AG08396 (cell line): ENCODE measurements around the gene ZFPM1.
A peak's percentile ranks its signal among the peaks of the same experiment; 100 is the strongest.
"Not testable (repeated sequence)": the region's sequence is repeated elsewhere in the genome, so short reads cannot be mapped to it uniquely, and the experiment has no call there.

Experiments used
- DNase-seq: peaks from one replicate; pipeline ENCODE4 v3.0.0; 2012; ENCODE audit warnings: low spot score, mixed read lengths

The ZFPM1 gene

DNA sequence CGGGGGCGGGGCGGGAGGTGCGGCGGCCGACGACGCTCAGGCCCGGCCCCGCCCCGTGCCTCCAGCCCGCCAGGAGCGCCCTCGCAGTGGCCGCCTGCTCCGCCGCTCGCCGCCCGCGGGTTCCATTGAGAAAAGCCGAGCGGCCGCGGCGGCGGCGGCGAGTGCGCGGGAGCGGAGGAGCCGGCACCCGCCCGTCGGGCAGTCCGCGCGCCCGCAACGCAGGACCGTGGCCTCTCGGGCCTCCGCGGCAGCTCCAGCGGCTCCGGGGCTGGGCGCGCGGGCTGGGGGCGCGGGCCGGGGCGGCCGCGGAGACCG, at the start of gene ZFPM1:
ZFPM1 (plus strand) TSS at position 64 of the 315 bp plus-strand sequence. CDS start 359 bp downstream, outside the sequence.
- no peak for DNase-seq

DNA sequence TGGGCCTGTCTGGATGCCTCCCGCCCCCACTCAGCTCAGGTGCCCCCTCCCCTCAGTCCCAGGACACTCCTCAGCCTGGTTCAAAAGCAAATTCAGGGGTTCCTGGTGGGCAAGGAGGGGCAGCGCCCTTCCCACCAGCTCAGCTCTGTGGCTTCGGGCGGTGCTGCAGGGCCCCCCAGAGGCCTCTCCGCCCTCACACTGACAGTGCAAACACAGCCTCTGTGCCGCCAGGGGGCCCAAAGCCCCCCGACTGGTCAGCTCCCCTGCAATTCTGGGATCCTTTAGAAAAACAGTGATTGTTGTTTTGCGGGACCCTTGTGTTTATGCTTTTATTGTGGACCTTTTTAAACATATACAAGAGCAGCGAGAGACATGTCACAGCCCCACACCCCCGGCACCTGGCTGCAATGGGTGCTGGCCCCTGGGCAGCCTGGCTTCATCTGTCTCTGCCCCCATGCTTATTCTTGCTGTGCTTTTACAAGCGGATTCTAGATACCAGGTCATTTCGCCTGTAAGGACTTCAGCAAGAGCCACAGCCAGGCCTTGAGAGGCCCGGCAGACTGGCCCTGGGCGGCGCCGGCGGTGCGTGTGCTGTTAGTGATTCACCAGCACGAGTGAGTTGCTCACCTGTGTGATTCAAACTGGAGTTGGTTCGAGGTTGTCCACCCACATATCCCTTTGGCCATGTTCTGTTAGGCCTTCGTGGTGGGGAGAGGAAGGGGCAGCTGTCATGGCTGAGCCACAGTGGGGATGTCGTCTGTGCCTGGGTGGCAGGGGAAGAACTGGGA, 49.1 kb upstream of the ZFPM1 start:
- no peak for DNase-seq

DNA sequence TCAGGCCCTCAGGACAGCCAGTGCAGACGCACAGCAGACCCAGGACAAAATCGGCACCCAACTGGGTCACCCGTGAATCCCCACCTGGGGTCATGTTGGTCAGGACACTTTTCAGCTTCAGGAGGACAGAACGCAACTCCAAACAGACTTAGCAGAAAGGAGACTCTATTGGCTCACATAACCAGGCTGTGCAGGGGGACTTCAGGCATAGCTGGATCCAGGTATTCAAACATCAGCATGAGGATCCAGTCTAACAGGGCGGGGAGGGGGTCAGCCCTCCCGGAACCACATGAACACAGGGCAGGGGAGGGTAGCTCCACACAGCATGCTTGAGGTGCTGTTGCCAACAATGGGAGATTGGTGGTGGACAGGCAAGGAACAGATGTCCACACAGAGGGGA, 48.3 kb upstream of the ZFPM1 start:
- DNase-seq = no peak

DNA sequence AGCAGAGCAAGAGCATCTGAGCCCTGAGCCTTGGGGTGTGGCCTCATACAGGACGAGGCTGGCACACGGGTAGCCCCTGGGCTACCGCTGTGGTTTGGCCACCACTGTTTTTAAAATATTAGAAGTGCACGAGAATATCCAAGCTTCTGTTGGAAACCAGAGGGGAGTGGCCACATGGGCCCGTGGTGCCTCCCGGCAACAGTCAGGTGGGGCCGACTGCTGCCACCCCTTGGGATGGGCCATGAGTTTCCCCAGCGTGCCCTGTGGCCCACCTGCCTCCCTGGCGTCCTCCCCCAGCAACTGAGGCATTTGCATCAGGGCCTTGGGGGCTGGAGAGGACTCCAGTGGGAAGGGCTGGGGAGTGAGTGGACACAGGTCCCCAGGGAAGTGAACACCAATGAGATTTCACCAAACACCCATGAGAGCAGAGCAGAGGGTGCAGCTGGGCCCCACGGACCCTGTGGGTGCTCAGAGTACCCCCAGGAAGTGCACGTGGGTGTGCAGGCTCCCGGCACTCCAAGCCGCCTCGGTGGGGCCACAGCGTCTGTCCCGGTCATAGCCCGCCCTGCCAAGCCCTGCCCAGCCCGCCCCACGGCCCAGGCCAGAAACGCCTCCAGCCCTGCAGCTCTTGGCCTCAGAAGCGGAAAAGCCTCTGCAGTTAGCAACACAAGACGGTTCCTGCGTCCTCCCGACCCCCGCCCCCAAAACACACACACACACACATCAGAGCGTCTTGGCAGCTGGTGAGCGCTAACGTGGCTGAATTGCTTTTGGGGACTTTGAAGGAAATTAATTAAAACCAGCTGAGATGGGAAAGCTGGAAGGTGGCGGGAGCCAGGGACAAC, 47.6 kb upstream of the ZFPM1 start:
- peak; percentile 77 for DNase-seq

DNA sequence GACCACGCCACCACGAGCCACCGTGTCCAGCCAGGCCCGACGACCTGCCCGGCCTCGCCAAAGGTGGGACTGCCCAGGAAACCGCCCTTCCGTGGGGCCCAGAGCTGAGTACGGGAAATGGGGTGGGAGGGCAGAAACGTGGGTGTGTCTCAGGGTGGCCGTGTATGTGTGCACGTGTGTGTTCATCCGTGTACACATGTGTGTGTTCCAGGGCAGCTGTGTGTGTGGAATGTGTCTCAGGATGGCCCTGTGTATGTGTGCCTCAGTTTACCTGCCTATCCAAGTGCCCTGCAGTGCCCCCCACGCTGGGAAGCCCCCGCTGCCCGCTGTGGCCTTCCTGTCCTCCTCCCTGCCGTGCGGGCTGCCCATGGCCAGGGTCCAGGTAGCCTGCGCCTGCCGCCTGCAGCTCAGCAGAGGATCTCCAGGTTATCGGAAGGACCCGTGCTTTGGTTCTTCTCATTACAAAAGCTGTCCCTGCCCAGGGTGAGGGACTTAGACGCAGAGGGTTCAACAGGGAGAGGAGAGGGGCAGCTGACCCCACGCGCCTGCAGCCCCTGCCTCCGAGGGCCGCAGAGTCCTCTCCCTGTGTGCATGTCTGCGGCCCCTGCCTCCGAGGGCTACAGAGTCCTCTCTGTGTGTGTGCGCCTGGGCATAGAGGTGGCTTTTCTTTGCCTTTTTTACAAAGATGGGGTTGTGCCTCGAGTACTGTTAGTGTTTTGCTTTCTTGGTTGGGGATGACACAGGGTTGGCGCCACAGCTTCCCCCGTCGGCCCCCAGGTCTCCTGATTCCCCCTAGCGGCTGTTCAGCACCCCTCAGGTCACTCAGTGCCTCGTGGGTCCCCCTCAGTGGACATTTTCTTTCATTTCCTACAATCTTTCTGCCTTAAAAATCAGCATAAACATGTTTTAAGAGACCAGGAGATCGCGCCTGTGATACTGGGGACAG, 46.7 kb upstream of the ZFPM1 start:
- no peak for DNase-seq

DNA sequence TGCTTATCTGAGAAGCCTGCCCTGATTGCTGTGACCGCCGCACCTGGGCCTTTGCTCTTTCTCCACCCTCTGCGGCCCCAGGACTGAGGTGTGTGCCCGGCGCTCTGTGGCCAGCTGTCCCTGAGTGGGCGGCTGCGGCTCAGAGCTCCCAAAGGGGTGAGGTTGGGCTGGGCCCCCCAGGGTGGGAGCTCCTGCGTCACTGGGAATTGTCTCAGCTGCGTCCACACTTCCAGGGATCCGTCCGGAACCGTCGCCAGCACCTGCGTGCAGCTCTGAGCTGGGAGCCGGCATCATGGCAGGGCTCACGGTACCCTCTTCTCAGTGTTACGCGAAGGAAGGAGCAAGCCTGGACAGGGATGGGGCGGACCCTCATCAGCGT, 46.0 kb upstream of the ZFPM1 start:
- no peak for DNase-seq

DNA sequence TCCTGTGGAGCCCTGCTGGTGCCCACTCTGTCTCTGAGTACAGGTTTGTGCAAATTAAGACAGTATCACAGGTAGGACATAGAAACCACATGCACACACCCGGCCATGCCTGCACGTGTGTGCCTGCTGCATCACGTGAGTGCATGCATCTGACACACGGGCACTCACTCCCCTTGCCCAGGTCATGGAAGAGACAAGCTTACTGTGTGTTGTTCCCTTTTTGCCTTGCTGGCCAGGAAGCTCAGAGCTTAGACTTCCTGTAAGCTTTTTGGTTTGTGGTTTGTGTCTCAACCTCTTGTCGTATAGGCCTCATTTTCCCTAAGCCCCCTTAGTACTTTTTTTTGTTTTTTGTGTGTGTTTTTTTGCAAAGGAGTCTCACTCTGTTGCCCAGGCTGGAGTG, 45.3 kb upstream of the ZFPM1 start:
- no peak for DNase-seq

DNA sequence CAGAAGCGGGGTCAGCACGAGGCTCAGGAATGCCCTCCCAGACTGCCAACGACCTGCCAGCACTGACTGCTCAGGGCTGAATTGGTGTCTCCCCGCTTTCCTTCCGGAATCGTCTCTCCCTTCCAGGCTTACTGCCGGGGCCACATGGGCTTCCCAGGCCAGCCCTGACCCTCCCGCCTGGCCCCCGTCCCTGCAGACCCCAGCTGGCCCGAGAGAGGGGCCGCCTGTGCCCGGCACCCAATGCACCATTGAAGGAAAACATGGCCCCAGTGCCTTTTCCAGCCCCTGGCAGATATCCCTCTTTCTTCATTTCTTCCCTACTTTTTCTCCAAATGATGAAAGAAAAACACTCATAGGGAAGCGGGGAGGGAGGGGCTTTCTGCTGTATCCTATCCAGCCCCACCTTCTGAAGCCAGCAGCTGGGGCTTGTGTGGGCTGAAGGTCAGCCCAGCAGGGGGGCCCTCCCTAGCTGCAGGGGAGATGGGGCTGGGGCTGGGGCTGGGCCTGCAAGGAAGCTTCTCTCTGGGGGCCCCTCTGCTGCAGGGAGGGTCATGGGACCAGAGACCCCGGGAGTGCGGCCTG, 44.4 kb upstream of the ZFPM1 start:
- DNase-seq = no peak

DNA sequence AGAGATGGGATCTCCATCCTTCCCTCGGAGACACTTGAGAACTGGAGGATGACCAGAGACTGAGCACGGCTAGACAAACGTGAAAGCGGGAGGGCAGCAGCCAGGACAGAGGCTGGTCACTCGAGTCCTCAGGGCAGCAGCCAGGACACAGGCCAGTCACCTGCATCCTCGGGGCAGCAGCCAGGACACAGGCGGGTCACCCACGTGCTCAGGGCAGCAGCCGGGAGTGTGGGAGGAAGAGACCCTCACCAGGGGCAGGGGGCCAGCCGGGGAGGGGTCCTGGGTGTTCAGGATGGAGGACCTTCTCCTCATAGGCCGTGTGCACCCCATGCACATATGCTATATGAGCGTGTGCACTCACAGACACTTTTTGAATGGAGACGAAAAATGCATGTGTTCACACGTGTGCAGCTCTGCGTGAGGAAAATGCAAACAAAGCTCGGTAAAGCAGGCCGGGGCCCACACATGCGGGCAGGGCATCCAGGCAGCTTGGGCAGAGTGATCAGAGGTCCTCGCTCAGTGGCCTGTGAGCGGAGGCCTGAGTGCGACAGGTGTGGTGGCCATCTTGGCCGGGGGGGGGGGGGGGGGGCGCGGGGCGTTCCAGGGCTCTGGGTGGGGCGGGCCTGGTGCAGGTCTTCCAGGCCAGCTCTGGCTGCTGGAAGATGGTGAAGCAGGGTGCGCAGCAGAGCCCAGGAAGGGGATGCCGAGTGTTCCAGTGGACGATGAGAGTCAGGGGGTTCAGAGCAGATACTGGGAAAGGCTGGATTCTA, 43.6 kb upstream of the ZFPM1 start:
- no peak for DNase-seq

DNA sequence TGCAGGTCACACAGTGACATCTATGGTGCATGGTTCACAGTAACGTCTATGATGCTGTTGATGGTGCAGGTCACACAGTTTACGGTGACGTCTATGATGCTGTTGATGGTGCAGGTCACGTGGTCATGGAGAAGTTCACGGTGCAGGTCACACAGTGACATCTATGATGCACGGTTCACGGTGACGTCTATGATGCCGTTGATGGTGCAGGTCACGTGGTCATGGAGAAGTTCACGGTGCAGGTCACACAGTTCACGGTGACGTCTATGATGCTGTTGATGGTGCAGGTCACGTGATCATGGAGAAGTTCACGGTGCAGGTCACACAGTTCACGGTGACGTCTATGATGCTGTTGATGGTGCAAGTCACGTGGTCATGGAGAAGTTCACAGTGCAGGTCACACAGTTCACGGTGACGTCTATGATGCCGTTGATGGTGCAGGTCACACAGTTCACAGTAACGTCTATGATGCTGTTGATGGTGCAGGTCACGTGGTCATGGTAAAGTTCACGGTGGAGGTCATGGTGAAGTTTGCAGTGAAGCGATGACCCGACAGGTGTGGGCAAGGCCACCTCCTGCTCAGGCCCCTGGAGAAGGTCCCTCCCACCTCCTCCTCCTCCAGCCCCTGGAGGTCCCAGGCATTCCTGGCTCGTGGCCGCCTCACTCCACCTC, 42.6 kb upstream of the ZFPM1 start:
- not testable (repeated sequence) for DNase-seq

DNA sequence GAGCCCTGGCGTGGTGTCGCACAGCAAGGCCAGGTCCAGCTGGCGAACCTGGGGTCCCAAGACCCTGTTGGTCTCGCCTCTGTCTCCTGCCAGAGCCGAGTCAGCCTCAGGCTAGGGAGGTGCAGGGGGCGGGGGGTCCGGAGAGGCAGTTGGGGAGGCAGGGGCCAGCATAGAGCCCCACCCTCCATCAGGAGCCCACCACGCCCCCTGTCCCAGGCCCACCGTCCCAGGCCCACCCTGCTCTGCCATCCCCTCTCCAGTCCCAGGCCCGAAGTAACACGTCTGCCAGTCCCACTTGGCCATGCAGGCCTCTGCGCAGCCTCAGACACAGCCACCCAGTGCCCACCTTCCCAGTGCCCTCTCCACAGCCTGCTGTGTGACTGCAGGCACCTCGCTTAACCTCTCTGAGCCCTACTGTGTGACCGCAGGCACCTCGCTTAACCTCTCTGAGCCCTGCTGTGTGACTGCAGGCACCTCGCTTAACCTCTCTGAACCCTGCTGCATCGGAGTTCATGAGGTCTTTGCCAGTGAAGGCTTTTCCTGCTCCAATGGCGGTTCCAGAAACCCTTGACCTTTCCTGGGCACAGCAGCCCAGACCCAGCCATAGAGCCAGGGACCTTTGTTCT, 41.0 kb upstream of the ZFPM1 start:
- DNase-seq = no peak

DNA sequence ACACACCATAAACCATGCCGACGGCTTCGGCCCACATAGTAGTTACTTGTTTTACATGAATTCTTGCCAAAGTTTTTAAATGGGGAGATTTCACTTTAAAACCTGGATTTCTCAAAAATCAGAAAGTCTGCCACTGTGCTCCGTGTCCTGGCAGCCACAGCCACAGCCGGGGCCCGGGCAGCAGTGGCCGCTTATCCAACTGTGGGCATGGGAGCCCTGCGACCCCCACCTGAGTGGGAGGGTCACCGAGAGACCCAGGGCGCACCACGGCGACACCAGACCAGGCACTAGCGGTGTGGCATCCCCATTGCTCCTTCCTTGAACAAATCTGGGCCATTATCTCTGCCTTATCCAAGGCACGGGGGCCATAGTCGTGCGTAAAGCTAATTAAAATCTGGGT, 40.3 kb upstream of the ZFPM1 start:
- no peak for DNase-seq

DNA sequence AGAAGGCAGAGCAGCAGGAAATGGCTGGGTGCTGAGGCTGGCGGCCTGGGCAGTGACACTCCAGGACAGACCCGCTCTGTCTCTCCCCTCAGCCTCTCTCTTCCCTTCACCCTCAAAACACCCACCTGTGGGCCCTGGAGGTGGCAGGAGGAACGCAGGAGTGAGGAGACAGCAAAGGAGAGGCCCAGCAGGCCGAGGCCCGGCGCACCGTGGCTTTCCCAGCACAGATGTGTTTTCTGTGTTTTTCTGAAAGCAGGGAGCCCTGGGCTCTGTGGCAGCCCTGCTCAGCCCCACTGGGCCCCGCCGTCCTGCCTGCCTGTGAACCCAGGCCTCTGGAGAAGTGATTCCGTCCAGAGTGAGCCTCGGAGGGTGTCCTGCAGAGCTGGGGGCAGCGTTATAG, 39.8 kb upstream of the ZFPM1 start:
- no peak for DNase-seq

DNA sequence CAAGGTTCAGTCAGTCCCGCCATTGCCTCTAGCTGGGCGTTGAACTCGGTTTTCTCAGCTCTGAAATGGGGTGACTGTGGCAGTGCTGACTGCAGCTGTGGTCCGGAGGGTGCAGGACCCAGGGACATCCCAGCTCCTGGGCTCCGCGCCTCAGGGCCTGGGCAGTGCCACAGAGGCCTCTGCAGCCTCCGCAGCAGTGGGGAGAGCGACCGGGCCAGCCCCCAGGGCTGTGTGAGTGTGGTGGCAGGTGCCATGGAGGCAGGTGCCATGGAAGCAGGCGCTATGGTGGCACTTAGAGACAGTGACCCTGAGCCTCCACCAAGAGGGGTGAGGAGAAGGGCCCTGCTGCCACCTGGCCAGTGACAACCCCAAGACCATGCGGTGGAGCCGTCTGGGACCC, 39.4 kb upstream of the ZFPM1 start:
- DNase-seq = no peak

DNA sequence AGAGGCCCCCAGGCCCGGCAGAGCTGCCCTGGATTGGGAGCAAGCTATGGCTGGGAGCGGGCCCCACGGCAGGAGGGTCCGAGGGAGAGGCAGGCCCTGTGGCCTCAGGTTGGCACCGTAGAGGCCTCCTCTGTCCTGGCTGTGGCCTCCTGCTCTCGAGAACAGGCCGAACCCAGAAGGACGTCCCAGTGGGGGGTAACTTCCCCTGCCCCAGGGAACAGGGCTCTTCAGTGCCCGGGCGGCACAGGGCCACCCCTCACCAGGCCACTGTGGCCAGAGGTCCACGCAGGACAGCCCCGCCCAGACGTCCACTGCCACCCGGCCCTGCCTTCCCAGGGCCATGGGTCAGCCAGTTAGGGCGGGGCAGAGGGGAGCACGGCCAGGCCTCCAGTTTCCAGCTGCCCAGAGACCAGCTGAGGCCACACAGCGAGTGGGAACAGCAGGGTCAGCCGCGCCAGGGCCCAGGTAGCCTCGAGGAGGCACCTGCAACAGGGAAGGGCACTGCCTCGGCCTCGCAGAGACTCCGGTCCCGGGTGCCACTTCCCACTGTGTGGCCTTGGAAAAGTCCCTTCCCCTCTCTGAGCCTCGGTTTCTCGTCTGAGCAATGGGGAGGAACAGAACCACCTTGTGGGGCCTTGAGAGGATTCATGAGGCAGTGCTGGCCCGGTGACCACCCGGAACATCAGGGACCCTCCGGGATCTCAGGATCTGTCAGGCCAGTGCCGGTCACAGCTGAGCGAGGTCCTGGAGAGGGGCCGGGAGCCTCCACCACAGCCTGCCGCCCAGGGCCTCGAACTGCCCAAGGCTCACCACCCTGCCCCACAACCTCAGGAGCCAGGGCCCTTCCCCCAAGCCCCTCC, 38.3 kb upstream of the ZFPM1 start:
- no peak for DNase-seq

DNA sequence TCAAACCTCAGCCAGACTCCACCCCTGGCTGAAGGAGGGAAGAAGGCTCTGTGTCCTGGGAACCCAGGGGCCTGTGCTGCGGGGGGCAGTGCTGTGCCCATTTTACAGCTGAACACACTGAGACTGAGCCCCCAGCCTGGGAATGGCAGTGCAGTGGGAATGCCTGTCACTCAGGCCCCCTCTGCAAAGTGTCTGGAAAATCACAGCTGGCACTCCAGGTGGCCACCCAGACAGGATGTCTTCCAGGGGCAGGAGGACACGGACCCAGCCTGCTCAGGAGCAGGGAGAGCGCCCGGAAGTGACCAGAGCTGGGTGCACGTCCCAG, 37.7 kb upstream of the ZFPM1 start:
- no peak for DNase-seq

DNA sequence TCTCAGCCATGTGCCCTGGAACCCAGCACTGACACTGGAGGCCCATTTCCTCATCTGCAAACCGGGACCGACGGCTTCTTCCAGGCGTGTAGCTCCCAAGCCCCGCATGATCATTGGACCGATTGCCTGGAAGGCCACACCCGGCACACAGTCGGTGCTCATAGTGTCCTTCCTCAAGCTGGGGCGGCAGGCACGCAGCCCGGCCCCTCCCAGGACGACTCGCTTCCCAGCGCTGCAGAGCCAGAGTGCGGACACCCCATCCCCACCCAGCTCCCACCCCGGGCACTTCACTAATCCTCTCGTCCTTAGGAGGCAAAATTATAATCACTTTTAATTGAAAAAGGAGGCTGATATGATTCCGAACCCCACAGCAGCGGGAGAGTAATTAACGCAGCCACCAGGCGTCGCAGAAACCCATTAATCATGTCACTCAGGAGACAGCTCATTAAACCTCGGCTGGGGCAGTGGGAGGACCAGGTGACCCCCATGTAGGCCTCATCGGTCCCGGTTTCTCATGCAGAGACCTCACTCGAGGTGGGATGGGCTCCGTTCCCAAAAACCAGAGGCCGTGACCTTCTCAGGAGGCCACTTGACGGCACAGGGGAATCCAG, 37.3 kb upstream of the ZFPM1 start:
- DNase-seq = no peak

DNA sequence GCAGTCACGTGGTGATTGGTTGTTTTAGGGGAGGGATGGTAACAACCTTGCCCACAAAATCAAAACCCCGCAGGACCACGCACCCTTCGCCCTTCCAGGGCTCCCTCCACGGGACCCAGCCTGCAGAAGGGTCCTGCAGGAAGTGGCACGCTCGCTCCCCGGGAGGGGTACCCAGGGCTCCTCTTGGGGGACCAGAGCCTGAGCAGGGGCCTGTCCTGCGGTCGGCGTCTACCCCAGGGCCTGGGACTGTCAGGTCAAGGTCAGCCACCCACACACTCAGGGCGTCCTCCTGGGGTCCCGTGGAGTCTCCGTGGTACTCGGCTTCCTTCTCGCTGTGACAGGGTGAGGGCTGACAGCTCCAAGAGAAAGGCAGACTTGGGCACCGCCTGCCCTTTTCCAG, 36.4 kb upstream of the ZFPM1 start:
- DNase-seq = no peak
